MM.1S (cell line): ENCODE results near the gene GNG12.

Source experiments
- CTCF ChIP-seq: fragments of 300-600 bp; sonication (generic); IDR thresholded peaks from 2 replicates; pipeline ENCODE4 v1.5.1; 2016; ENCODE audit warnings: antibody characterized with exemption, low read length, mixed read lengths
- EZH2 ChIP-seq: fragments of 300-600 bp; sonication (generic); optimal IDR thresholded peaks from 2 replicates; pipeline ENCODE3; 2017; ENCODE audit warnings: low read depth, mild to moderate bottlenecking, antibody characterized with exemption, low read length, mixed read lengths

- TF ChIP-seq CTCF (no peak), EZH2 (no peak)
These were observed 155.3 kb downstream of the GNG12 start for GRCh38 chr1:67677930-67678329.
